Type B pancreatic cell (in vitro differentiated cells): ENCODE results near the gene CTNNBIP1. TPM values are rescaled to one million over a fixed set of nuclear protein-coding genes. Genes with fewer than 3 reads are reported as not detected.

Source experiments
- DNase-seq: peaks from one replicate; pipeline ENCODE4 v3.0.0; 2021; ENCODE audit warnings: mixed read lengths; ENCODE audit not compliant: unreplicated experiment; ENCODE audit errors: extremely low spot score
- H3K27ac Mint-ChIP-seq: 2 replicates; pipeline ENCODE4 v1.8.0; 2021; ENCODE audit warnings: mild to moderate bottlenecking, mixed read lengths
- H3K27me3 Mint-ChIP-seq: 2 replicates; pipeline ENCODE4 v1.8.0; 2021; ENCODE audit warnings: mixed read lengths
- H3K36me3 Mint-ChIP-seq: 2 replicates; pipeline ENCODE4 v1.8.0; 2021; ENCODE audit warnings: mixed read lengths
- H3K4me1 Mint-ChIP-seq: one replicate; pipeline ENCODE4 v1.8.0; 2021; ENCODE audit warnings: mixed read lengths; ENCODE audit not compliant: unreplicated experiment
- H3K4me3 Mint-ChIP-seq: 2 replicates; pipeline ENCODE4 v1.8.0; 2021; ENCODE audit warnings: mild to moderate bottlenecking, mixed read lengths
- H3K9me3 Mint-ChIP-seq: 2 replicates; pipeline ENCODE4 v1.8.0; 2021; ENCODE audit warnings: mixed read lengths
- CTCF ChIP-seq: fragments of 200-600 bp; sonication (generic); conservative IDR thresholded peaks from 2 replicates; pipeline ENCODE4 v1.5.0; 2021; ENCODE audit warnings: antibody characterized with exemption, mild to moderate bottlenecking
- total RNA-seq: library from RNA; stranded (reverse); gene quantifications from 2 replicates; pipeline ENCODE4 v1.2.1, GENCODE V29; 2021; ENCODE audit warnings: low replicate concordance

Gene CTNNBIP1
- total RNA-seq, 1 donor from 2014 or later = 54.1 TPM

GRCh38 chr1:9817734-9818133 is 92.3 kb downstream of the CTNNBIP1 start:
- Mint-ChIP-seq H3K4me3 (no peak overlapping the region), H3K36me3 (peaks cover 4% of the 10 kb centered on the region), H3K27ac (no peak overlapping the region), H3K27me3 (peaks cover 4% of the 10 kb centered on the region), H3K4me1 (peaks cover 31% of the 10 kb centered on the region), H3K9me3 (no peaks in the 10 kb centered on the region)
- no peak for TF ChIP-seq CTCF
- no peak for DNase-seq

- Mint-ChIP-seq H3K36me3 (peaks cover 4% of the 10 kb centered on the region), H3K4me1 (peaks cover 19% of the 10 kb centered on the region), H3K27ac (no peak overlapping the region), H3K27me3 (no peaks in the 10 kb centered on the region), H3K9me3 (no peaks in the 10 kb centered on the region), H3K4me3 (no peak overlapping the region)
- DNase-seq = no peak
- TF ChIP-seq CTCF = no peak
These were observed 93.9 kb downstream of the CTNNBIP1 start for GRCh38 chr1:9816199-9816598.

- no peak for DNase-seq
- Mint-ChIP-seq H3K27me3 (no peaks in the 10 kb centered on the region), H3K9me3 (no peaks in the 10 kb centered on the region), H3K4me1 (peaks cover 17% of the 10 kb centered on the region), H3K4me3 (no peak overlapping the region), H3K36me3 (peaks cover 3% of the 10 kb centered on the region), H3K27ac (peak overlapping the region; percentile 29)
- no peak for TF ChIP-seq CTCF
These were observed 94.9 kb downstream of the CTNNBIP1 start for GRCh38 chr1:9815150-9815549.

- TF ChIP-seq CTCF = no peak
- no peaks in the 10 kb centered on the region for H3K9me3 Mint-ChIP-seq
- H3K27me3 Mint-ChIP-seq = no peaks in the 10 kb centered on the region
- peak overlapping the region; percentile 29 for H3K27ac Mint-ChIP-seq
- peaks cover 17% of the 10 kb centered on the region for H3K4me1 Mint-ChIP-seq
- DNase-seq = no peak
- peaks cover 3% of the 10 kb centered on the region for H3K36me3 Mint-ChIP-seq
- H3K4me3 Mint-ChIP-seq = no peak overlapping the region
These were observed 95.5 kb downstream of the CTNNBIP1 start for GRCh38 chr1:9814619-9815018.

GRCh38 chr1:9811239-9811966 is 98.7 kb downstream of the CTNNBIP1 start:
- H3K27ac Mint-ChIP-seq = no peak overlapping the region
- H3K27me3 Mint-ChIP-seq = no peaks in the 10 kb centered on the region
- H3K4me1 Mint-ChIP-seq = peaks cover 44% of the 10 kb centered on the region
- TF ChIP-seq CTCF = no peak
- H3K9me3 Mint-ChIP-seq = no peaks in the 10 kb centered on the region
- H3K36me3 Mint-ChIP-seq = peaks cover 3% of the 10 kb centered on the region
- H3K4me3 Mint-ChIP-seq = no peak overlapping the region
- DNase-seq = no peak
